ENCODE measurements around the gene IFT81. TPM values are rescaled to one million over a fixed set of nuclear protein-coding genes. Genes with fewer than 3 reads are reported as not detected.

The IFT81 gene
- total RNA-seq, 1 experiment from 2014 or later: 9.0 TPM

- no peaks in the 10 kb centered on the region for H4K20me1 ChIP-seq (ENCODE audit: insufficient read depth)
- H3K36me3 ChIP-seq (ENCODE audit: control insufficient read depth in 1 of 2, insufficient read depth in 2 of 2, low read length in 2 of 2): no peaks in the 10 kb centered on the region
- no TSS peak for BruUV-seq (replicated peaks)
- no peak for DNase-seq (ENCODE audit: low read depth, low spot score)
- H3K9ac ChIP-seq (ENCODE audit: low read length): no peak overlapping the region
- intact Hi-C loops (cut with micrococcal nuclease): no loop called here
- CTCF ChIA-PET: no interaction called here
- no peak overlapping the region for H3K4me2 ChIP-seq (ENCODE audit: low read length)
- no peaks in the 10 kb centered on the region for H3K79me2 ChIP-seq (ENCODE audit: insufficient read depth, low read length)
- no peaks in the 10 kb centered on the region for H3K27me3 ChIP-seq (ENCODE audit: insufficient read depth, low read length)
- TF ChIP-seq CEBPB (IDR thresholded peaks at IDR 0.05; ENCODE audit: low read depth): no peak
- TF ChIP-seq POLR2AphosphoS5 (IDR thresholded peaks at IDR 0.05; ENCODE audit: low read depth, low read length): no peak
- TF ChIP-seq JUND (IDR thresholded peaks at IDR 0.05): no peak
- no peak for TF ChIP-seq ZFX (IDR thresholded peaks at IDR 0.05)
- no peak for TF ChIP-seq EZH2phosphoT487 (IDR thresholded peaks at IDR 0.05; ENCODE audit: borderline replicate concordance)
- TF ChIP-seq MAX (IDR thresholded peaks at IDR 0.05): no peak
- TF ChIP-seq EZH2 (IDR thresholded peaks at IDR 0.05): no peak
- TF ChIP-seq EGR1 (IDR thresholded peaks at IDR 0.05; ENCODE audit: low read depth): no peak
- no peak for TF ChIP-seq FOSL1 (IDR thresholded peaks at IDR 0.05; ENCODE audit: low read depth)
- H3K27ac ChIP-seq (ENCODE audit: low read depth, low read length): no peak overlapping the region
- POLR2A ChIA-PET: no interaction called here
- no peaks in the 10 kb centered on the region for H3K9me3 ChIP-seq (ENCODE audit: control insufficient read depth in 1 of 2, insufficient read depth in 1 of 2, low read depth in 1 of 2, low read length in 2 of 2)
- ATAC-seq: no peak
- H3K4me3 ChIP-seq (replicated peaks in 1 of 2; ENCODE audit: low read depth in 1 of 2, low read length in 2 of 2): no peak overlapping the region
- H3K4me1 ChIP-seq (ENCODE audit: control insufficient read depth in 1 of 2, insufficient read depth in 2 of 2, low read length in 2 of 2): no peaks in the 10 kb centered on the region
- no peak overlapping the region for H2AFZ ChIP-seq (ENCODE audit: low read depth, low read length, poor library complexity, severe bottlenecking)
- RAD21 ChIA-PET (ENCODE audit: low non-redundant PET in 1 of 2, low total read pairs in 2 of 2, uncharacterized antibody in 2 of 2, unreplicated experiment in 2 of 2): no interaction called here
- no peaks in the 10 kb centered on the region for H3K9me2 ChIP-seq (ENCODE audit: insufficient read depth)
Observed at GRCh38 chr12:110170535-110171185, 46.5 kb downstream of the IFT81 start.

DNA sequence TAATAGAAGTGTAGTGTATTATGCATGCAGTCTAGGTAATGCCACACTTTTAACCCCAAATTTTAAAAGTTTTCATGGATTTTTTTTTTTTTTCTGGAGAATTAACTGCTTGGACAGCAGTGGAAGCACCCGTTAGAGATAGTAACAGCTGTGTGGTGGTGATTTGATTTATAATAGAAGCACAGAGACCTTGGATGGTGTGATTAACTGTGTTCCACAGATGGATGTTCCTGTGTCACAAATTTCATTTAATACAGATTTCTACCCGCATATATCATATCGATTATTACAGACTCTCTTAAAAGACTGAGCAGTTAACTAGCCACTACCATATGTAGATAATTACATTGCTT is 47.0 kb downstream of the IFT81 start:
- Histone ChIP-seq H4K20me1 (ENCODE audit: insufficient read depth) (no peaks in the 10 kb centered on the region), H3K27ac (ENCODE audit: low read depth, low read length) (no peak overlapping the region), H3K27me3 (ENCODE audit: insufficient read depth, low read length) (no peaks in the 10 kb centered on the region), H3K36me3 (ENCODE audit: control insufficient read depth in 1 of 2, insufficient read depth in 2 of 2, low read length in 2 of 2) (no peaks in the 10 kb centered on the region), H3K4me2 (ENCODE audit: low read length) (no peak overlapping the region), H3K79me2 (ENCODE audit: insufficient read depth, low read length) (no peaks in the 10 kb centered on the region), H2AFZ (ENCODE audit: low read depth, low read length, poor library complexity, severe bottlenecking) (no peak overlapping the region), H3K4me3 (replicated peaks in 1 of 2; ENCODE audit: low read depth in 1 of 2, low read length in 2 of 2) (no peak overlapping the region), H3K4me1 (ENCODE audit: control insufficient read depth in 1 of 2, insufficient read depth in 2 of 2, low read length in 2 of 2) (no peaks in the 10 kb centered on the region), H3K9me3 (ENCODE audit: control insufficient read depth in 1 of 2, insufficient read depth in 1 of 2, low read depth in 1 of 2, low read length in 2 of 2) (no peaks in the 10 kb centered on the region), H3K9ac (ENCODE audit: low read length) (no peak overlapping the region), H3K9me2 (ENCODE audit: insufficient read depth) (no peaks in the 10 kb centered on the region)
- CTCF ChIA-PET: no interaction called here
- intact Hi-C loops (cut with micrococcal nuclease): no loop called here
- TF ChIP-seq ELF1 (IDR thresholded peaks at IDR 0.05; ENCODE audit: borderline replicate concordance, low read depth): no peak
- TF ChIP-seq EZH2 (IDR thresholded peaks at IDR 0.05): no peak
- no peak for TF ChIP-seq SRF (IDR thresholded peaks at IDR 0.05; ENCODE audit: low read depth)
- TF ChIP-seq ZNF274 (IDR thresholded peaks at IDR 0.05; ENCODE audit: low read depth, low read length): no peak
- no peak for TF ChIP-seq SIN3A (IDR thresholded peaks at IDR 0.05; ENCODE audit: low read depth)
- BruUV-seq (replicated peaks): no TSS peak
- POLR2A ChIA-PET: no interaction called here
- DNase-seq (ENCODE audit: low read depth, low spot score) (no peak), ATAC-seq (no peak)
- RAD21 ChIA-PET (ENCODE audit: low non-redundant PET in 1 of 2, low total read pairs in 2 of 2, uncharacterized antibody in 2 of 2, unreplicated experiment in 2 of 2): no interaction called here

All from HCT116 (cell line).